DOHH2 (cell line): ENCODE data around the gene MIPOL1.
"Not testable (repeated sequence)": the region's sequence is repeated elsewhere in the genome, so short reads cannot be mapped to it uniquely, and the experiment has no call there.

Experiments used
- CTCF ChIP-seq: fragments of 200-600 bp; sonication (generic); IDR thresholded peaks from one replicate; pipeline ENCODE4 v1.5.1; 2014; ENCODE audit warnings: antibody characterized with exemption, mild to moderate bottlenecking, low read depth, low read length; ENCODE audit not compliant: poor library complexity, severe bottlenecking
- EZH2phosphoT487 ChIP-seq: fragments of 200-600 bp; sonication (generic); IDR thresholded peaks from 2 replicates; pipeline ENCODE4 v1.6.1; 2017; ENCODE audit warnings: borderline replicate concordance, mild to moderate bottlenecking, antibody characterized with exemption, low read length, moderate library complexity, mixed read lengths

DNA sequence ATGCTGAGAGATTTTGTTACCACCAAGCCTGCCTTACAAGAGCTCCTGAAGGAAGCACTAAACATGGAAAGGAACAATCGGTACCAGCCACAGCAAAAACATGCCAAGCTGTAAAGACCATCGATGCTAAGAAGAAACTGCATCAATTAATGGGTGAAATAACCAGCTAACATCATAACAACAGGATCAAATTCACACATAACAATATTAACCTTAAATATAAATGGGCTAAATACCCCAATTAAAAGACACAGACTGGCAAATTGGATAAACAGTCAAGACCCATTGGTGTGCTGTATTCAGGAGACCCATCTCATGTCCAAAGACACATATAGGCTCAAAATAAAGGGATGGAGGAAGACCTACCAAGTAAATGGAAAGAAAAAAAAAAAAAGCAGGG, 8.0 kb upstream of the MIPOL1 start:
- TF ChIP-seq CTCF, EZH2phosphoT487: not testable (repeated sequence)
